HG02973 (cell line): ENCODE measurements around the gene CLECL1.
A peak's percentile ranks its signal among the peaks of the same experiment; 100 is the strongest.
"Not testable (repeated sequence)": the region's sequence is repeated elsewhere in the genome, so short reads cannot be mapped to it uniquely, and the experiment has no call there.

Source experiments
- ATAC-seq: cut with Tn5 transposase; IDR thresholded peaks from one replicate; pipeline ENCODE4 v1.9.1; 2021; ENCODE audit warnings: moderate library complexity; ENCODE audit not compliant: unreplicated experiment

CLECL1 gene

GRCh38 chr12:9724023-9724422, 8.9 kb downstream of the CLECL1 start:
- no peak for ATAC-seq

GRCh38 chr12:9721394-9722092, 11.4 kb downstream of the CLECL1 start:
- no peak for ATAC-seq

- no peak for ATAC-seq
Observed at GRCh38 chr12:9719790-9720189, 13.1 kb downstream of the CLECL1 start.

- ATAC-seq, result no peak
Observed at GRCh38 chr12:9718968-9719367, 13.9 kb downstream of the CLECL1 start.

- ATAC-seq, result no peak
Observed at GRCh38 chr12:9717070-9717925, 15.6 kb downstream of the CLECL1 start.

- peak; percentile 57 for ATAC-seq
Observed at GRCh38 chr12:9713032-9713558, 19.8 kb downstream of the CLECL1 start.

- no peak for ATAC-seq
Observed at GRCh38 chr12:9711664-9712063, 21.2 kb downstream of the CLECL1 start.

- ATAC-seq, result no peak
Observed at GRCh38 chr12:9710584-9711375, 22.1 kb downstream of the CLECL1 start.

GRCh38 chr12:9708853-9709252, 24.0 kb downstream of the CLECL1 start:
- ATAC-seq, result no peak

GRCh38 chr12:9707864-9708808, 24.8 kb downstream of the CLECL1 start:
- ATAC-seq, result no peak

GRCh38 chr12:9707356-9707755, 25.5 kb downstream of the CLECL1 start:
- no peak for ATAC-seq

- no peak for ATAC-seq
Observed at GRCh38 chr12:9706086-9706685, 26.7 kb downstream of the CLECL1 start.

- not testable (repeated sequence) for ATAC-seq
Observed at GRCh38 chr12:9704561-9704960, 28.3 kb downstream of the CLECL1 start.

GRCh38 chr12:9702255-9702654, 30.6 kb downstream of the CLECL1 start:
- ATAC-seq, result no peak

GRCh38 chr12:9701380-9702154, 31.3 kb downstream of the CLECL1 start:
- no peak for ATAC-seq

- ATAC-seq, result no peak
Observed at GRCh38 chr12:9700606-9700956, 32.3 kb downstream of the CLECL1 start.

GRCh38 chr12:9699898-9700605, 32.8 kb downstream of the CLECL1 start:
- ATAC-seq, result no peak

GRCh38 chr12:9699269-9699897, 33.5 kb downstream of the CLECL1 start:
- no peak for ATAC-seq
